HepG2 (cell line): Measurements from ENCODE around the gene ATP9A. TPM values are rescaled to one million over a fixed set of nuclear protein-coding genes. Genes with fewer than 3 reads are reported as not detected.

Source experiments
- CENPX ChIP-seq: sonication (generic); formaldehyde crosslinking; IDR thresholded peaks from 2 replicates; pipeline ENCODE4 v1.9.0; 2021; ENCODE audit warnings: mild to moderate bottlenecking, missing genetic modification reagents, moderate library complexity
- FOXK2 ChIP-seq: fragments of 450-650 bp; IDR thresholded peaks from 2 replicates; pipeline ENCODE4 v1.6.1; 2016
- GATAD2A ChIP-seq: IDR thresholded peaks from 2 replicates; pipeline ENCODE4 v1.6.1; 2016
- GFI1 ChIP-seq: sonication (generic); formaldehyde crosslinking; IDR thresholded peaks from 2 replicates; pipeline ENCODE4 v1.5.0; 2020; ENCODE audit warnings: missing genetic modification reagents, mild to moderate bottlenecking, borderline replicate concordance
- HNF4G ChIP-seq, 2 experiments: sonication (generic) in 1 of 2; formaldehyde crosslinking in 1 of 2; IDR thresholded peaks; 2 replicates each; pipeline versions ENCODE4 v1.4.0 to v1.6.1; 2011 to 2020; ENCODE audit warnings: borderline replicate concordance in 2 of 2, low read depth in 2 of 2, mild to moderate bottlenecking in 2 of 2, low read length in 1 of 2, missing genetic modification reagents in 1 of 2, moderate library complexity in 1 of 2
- JUN ChIP-seq: sonication (generic); formaldehyde crosslinking; IDR thresholded peaks from 2 replicates; pipeline ENCODE4 v1.4.0; 2020; ENCODE audit warnings: mild to moderate bottlenecking, missing genetic modification reagents
- NFE2L1 ChIP-seq: sonication (generic); formaldehyde crosslinking; IDR thresholded peaks from 2 replicates; pipeline ENCODE4 v1.4.0; 2020; ENCODE audit warnings: missing genetic modification reagents, mild to moderate bottlenecking, borderline replicate concordance
- NONO ChIP-seq, 2 experiments: fragments of 450-650 bp in 1 of 2; sonication (generic) in 1 of 2; formaldehyde crosslinking in 1 of 2; IDR thresholded peaks in 1 of 2; conservative IDR thresholded peaks in 1 of 2; 2 replicates each; pipeline versions ENCODE4 v1.6.1 to v1.8.0; 2017 to 2022; ENCODE audit warnings: mild to moderate bottlenecking in 1 of 2, missing genetic modification reagents in 1 of 2, moderate library complexity in 1 of 2
- SETDB1 ChIP-seq: sonication (generic); formaldehyde crosslinking; IDR thresholded peaks from 2 replicates; pipeline ENCODE4 v1.5.1; 2020; ENCODE audit warnings: missing genetic modification reagents, mild to moderate bottlenecking, borderline replicate concordance
- SP140L ChIP-seq: sonication (generic); formaldehyde crosslinking; IDR thresholded peaks from 2 replicates; pipeline ENCODE4 v1.4.0; 2020; ENCODE audit warnings: missing genetic modification reagents, borderline replicate concordance
- STAT5B ChIP-seq: sonication (generic); formaldehyde crosslinking; IDR thresholded peaks from 2 replicates; pipeline ENCODE4 v1.4.0; 2020; ENCODE audit warnings: missing genetic modification reagents
- TBX2 ChIP-seq: sonication (generic); formaldehyde crosslinking; IDR thresholded peaks from 2 replicates; pipeline ENCODE4 v1.5.0; 2020; ENCODE audit warnings: missing genetic modification reagents, mild to moderate bottlenecking, borderline replicate concordance
- ZNF24 ChIP-seq: fragments of 450-650 bp; IDR thresholded peaks from 2 replicates; pipeline ENCODE4 v1.6.1; 2017; ENCODE audit warnings: antibody characterized with exemption, mild to moderate bottlenecking
- ZNF383 ChIP-seq: sonication (generic); formaldehyde crosslinking; IDR thresholded peaks from 2 replicates; pipeline ENCODE4 v1.4.0; 2020; ENCODE audit warnings: missing genetic modification reagents, mild to moderate bottlenecking, borderline replicate concordance
- ZNF703 ChIP-seq: sonication (generic); formaldehyde crosslinking; IDR thresholded peaks from 2 replicates; pipeline ENCODE4 v1.5.1; 2020; ENCODE audit warnings: missing genetic modification reagents, mild to moderate bottlenecking, moderate library complexity, borderline replicate concordance
- ZNF883 ChIP-seq: sonication (generic); formaldehyde crosslinking; IDR thresholded peaks from 2 replicates; pipeline ENCODE4 v1.5.1; 2020; ENCODE audit warnings: mild to moderate bottlenecking, missing genetic modification reagents; ENCODE audit errors: not compliant biosample characterization
- polyA plus RNA-seq, 8 experiments: library from polyadenylated mRNA; depleted of rRNA in 3 of 8; stranded (reverse) in 7 of 8; unstranded in 1 of 8; fragments of >200 nt; fragmentation: Illumina TruSeq in 4 of 8; extraction: Trizol in 4 of 8; gene quantifications; 2 replicates each; pipeline versions ENCODE4 v1.2.1 to v1.2.3, GENCODE V29; 2011 to 2016; ENCODE audit warnings: low read depth in 4 of 8, missing spikeins in 1 of 8, mixed read lengths in 1 of 8; ENCODE audit not compliant: insufficient read depth in 1 of 8
- total RNA-seq, 5 experiments: library from RNA; depleted of rRNA; stranded (reverse); fragments of >200 nt; fragmentation: Illumina TruSeq; extraction: Trizol; gene quantifications; 2 replicates each; pipeline ENCODE4 v1.2.3, GENCODE V29; 2016; ENCODE audit warnings: low read depth in 1 of 5
- TF ChIP-seq, protein P1 (sequence below): sonication (generic); formaldehyde crosslinking; IDR thresholded peaks from 2 replicates; pipeline ENCODE4 v1.4.0; 2020; ENCODE audit warnings: low read depth, missing genetic modification reagents
- TF ChIP-seq, protein P2 (sequence below): sonication (generic); formaldehyde crosslinking; IDR thresholded peaks from 2 replicates; pipeline ENCODE4 v1.8.1; 2023; ENCODE audit warnings: missing genetic modification reagents, mild to moderate bottlenecking, borderline replicate concordance
- TF ChIP-seq, protein P3 (sequence below): sonication (generic); formaldehyde crosslinking; IDR thresholded peaks from 2 replicates; pipeline ENCODE4 v1.8.1; 2023; ENCODE audit warnings: missing genetic modification reagents, inconsistent platforms, borderline replicate concordance
- TF ChIP-seq, protein P4 (sequence below): sonication (generic); formaldehyde crosslinking; IDR thresholded peaks from 2 replicates; pipeline ENCODE4 v1.5.0; 2020; ENCODE audit warnings: mild to moderate bottlenecking, missing genetic modification reagents

The ATP9A gene
- total and polyA plus RNA-seq, 2 of the 13 experiments (the other 11 are each of a cell fraction or from before 2014, with no cell fraction given): 11.8 to 18.5 TPM

DNA sequence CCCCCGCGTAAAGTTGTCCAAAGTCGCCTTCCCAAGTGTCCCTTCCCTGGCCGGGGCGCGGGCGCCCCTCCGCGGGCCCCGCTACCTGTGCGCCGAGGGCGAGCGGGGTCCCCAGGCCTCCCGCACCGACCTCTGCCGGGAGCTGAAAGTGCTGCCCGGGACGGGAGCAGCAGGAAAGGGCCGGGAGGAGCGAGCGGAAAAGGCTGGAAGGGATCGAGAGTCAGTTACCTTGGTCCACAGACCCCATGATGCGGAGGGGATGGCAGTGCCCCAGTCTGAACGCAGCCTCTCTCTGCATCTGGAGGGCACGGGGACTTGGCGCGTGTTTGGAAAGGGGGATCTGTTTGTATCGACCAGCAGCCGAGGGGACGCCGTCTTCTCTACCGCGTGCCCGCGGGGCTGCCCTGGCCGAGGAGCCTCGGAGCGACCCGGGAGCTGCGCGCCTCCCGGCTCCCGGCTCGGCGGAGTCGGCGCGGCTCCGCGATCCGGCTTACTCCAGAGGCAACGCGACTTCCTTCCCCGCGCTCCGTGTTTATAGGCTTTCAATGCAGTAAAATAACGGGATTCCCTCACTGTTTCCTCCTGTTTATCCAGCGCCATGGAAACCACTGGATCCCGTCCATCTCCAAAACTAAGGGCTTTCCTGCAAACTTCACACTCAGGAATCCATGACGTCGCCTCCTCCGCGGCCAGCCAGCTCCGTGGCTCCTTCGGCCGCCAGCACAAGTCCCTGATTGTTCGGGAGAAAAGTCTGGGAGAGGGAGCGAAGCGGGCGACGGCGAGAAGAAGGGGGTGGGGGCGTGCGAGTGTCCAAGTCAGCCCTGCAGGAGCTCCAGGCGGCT lies 205.6 kb downstream of the ATP9A start (continued):
- TF ChIP-seq ZNF383 (CRISPR knock-in tag) (peak; percentile 96), FOXK2 (no peak), GFI1 (CRISPR knock-in tag) (no peak), SP140L (CRISPR knock-in tag) (no peak), ZNF883 (CRISPR knock-in tag) (no peak), TBX2 (peak; percentile 51; the same call in 1 of the 2 replicates), ZNF703 (CRISPR knock-in tag) (no peak), NONO (IDR thresholded peaks at IDR 0.05) (no peak), NONO (CRISPR knock-in tag; conservative IDR thresholded peaks at IDR 0.05) (no peak), CENPX (CRISPR knock-in tag) (no peak), HNF4G (IDR thresholded peaks at IDR 0.05; ENCODE audit: borderline replicate concordance, low read depth, low read length) (no peak), HNF4G (CRISPR knock-in tag; IDR thresholded peaks at IDR 0.05; ENCODE audit: borderline replicate concordance, low read depth) (0 out of 2 replicates have a peak, but pooled peaks have one; percentile 31), STAT5B (CRISPR knock-in tag) (no peak), GATAD2A (CRISPR knock-in tag) (no peak), NFE2L1 (CRISPR knock-in tag) (peak; percentile 25; the same call in 1 of the 2 replicates), JUN (CRISPR knock-in tag) (no peak; the same call in 1 of the 2 replicates), ZNF24 (no peak), SETDB1 (CRISPR knock-in tag) (no peak)
- TF ChIP-seq, protein P1, sequence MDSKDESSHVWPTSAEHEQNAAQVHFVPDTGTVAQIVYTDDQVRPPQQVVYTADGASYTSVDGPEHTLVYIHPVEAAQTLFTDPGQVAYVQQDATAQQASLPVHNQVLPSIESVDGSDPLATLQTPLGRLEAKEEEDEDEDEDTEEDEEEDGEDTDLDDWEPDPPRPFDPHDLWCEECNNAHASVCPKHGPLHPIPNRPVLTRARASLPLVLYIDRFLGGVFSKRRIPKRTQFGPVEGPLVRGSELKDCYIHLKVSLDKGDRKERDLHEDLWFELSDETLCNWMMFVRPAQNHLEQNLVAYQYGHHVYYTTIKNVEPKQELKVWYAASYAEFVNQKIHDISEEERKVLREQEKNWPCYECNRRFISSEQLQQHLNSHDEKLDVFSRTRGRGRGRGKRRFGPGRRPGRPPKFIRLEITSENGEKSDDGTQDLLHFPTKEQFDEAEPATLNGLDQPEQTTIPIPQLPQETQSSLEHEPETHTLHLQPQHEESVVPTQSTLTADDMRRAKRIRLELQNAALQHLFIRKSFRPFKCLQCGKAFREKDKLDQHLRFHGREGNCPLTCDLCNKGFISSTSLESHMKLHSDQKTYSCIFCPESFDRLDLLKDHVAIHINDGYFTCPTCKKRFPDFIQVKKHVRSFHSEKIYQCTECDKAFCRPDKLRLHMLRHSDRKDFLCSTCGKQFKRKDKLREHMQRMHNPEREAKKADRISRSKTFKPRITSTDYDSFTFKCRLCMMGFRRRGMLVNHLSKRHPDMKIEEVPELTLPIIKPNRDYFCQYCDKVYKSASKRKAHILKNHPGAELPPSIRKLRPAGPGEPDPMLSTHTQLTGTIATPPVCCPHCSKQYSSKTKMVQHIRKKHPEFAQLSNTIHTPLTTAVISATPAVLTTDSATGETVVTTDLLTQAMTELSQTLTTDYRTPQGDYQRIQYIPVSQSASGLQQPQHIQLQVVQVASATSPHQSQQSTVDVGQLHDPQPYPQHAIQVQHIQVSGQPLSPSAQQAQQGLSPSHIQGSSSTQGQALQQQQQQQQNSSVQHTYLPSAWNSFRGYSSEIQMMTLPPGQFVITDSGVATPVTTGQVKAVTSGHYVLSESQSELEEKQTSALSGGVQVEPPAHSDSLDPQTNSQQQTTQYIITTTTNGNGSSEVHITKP (CRISPR knock-in tag): no peak
- TF ChIP-seq, protein P2, sequence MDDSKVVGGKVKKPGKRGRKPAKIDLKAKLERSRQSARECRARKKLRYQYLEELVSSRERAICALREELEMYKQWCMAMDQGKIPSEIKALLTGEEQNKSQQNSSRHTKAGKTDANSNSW (CRISPR knock-in tag): no peak
- TF ChIP-seq, protein P3, sequence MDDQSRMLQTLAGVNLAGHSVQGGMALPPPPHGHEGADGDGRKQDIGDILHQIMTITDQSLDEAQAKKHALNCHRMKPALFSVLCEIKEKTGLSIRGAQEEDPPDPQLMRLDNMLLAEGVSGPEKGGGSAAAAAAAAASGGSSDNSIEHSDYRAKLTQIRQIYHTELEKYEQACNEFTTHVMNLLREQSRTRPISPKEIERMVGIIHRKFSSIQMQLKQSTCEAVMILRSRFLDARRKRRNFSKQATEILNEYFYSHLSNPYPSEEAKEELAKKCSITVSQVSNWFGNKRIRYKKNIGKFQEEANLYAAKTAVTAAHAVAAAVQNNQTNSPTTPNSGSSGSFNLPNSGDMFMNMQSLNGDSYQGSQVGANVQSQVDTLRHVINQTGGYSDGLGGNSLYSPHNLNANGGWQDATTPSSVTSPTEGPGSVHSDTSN (CRISPR knock-in tag): no peak
- TF ChIP-seq, protein P4, sequence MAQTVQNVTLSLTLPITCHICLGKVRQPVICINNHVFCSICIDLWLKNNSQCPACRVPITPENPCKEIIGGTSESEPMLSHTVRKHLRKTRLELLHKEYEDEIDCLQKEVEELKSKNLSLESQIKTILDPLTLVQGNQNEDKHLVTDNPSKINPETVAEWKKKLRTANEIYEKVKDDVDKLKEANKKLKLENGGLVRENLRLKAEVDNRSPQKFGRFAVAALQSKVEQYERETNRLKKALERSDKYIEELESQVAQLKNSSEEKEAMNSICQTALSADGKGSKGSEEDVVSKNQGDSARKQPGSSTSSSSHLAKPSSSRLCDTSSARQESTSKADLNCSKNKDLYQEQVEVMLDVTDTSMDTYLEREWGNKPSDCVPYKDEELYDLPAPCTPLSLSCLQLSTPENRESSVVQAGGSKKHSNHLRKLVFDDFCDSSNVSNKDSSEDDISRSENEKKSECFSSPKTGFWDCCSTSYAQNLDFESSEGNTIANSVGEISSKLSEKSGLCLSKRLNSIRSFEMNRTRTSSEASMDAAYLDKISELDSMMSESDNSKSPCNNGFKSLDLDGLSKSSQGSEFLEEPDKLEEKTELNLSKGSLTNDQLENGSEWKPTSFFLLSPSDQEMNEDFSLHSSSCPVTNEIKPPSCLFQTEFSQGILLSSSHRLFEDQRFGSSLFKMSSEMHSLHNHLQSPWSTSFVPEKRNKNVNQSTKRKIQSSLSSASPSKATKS (CRISPR knock-in tag): no peak
